T-helper 2 cell treated with Interferon-gamma antibody and Interleukin-4, amounts not matched to agents 100 ng/mL and 5 ng/mL, for 36 hours (primary cell): ENCODE results near the gene RHPN2. TPM values are rescaled to one million over a fixed set of nuclear protein-coding genes. Genes with fewer than 3 reads are reported as not detected.

Experiments used
- intact Hi-C: fragments of 100-400 bp; cut with micrococcal nuclease; formaldehyde crosslinking; loops from one replicate; pipeline ENCODE4 v1.15.1; 2023
- total RNA-seq: library from RNA; stranded (reverse); gene quantifications from 2 replicates; pipeline ENCODE4 v1.2.3, GENCODE V29; 2022

Gene RHPN2
- 0.48 and 0.66 TPM in 2 replicates for total RNA-seq

DNA sequence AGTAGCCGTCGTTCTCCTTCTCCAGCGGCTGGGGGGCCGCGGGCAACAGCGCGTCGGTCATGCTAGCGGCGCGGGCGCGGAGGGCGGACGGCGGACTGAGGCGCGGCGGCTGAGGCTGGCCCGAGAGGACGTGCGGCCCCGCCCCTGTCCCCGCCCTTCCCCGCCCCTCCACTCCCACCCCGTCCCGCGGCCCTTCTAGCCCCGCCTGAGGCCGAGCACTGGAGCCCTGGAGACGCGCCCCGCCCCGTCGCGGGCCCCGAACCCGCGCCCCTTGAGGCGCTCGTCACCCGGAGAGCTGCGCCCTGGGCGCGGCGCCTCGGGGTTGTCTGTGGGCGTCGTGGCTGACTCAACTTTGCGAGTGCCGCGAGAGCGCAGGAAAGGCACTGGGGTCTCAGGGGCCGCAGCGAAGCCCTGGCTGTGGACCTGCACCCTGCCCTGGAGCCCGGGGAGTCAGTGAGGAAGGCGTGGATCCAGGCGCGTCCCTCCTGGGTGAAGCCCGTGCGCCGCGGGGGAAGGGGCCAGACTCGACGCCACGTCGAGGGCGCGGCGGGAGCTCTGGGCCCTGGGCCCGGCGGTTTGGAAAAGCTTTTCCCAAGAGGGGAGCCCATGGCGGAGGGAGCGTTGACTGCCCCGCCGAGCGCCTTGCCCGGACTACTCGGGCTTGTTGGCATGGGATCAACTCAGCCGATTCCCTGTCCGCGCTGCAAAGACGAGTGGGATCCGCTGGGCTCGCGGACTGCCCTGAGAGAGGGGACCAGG is at the start of gene RHPN2:
Gene RHPN2 (minus strand): TSS at position 97 of the 759 bp plus-strand sequence. CDS start 36 bp downstream, at position 61.
- intact Hi-C loops = loop anchor here (2.0 to 5.0 kb wide), 2 partner anchors 16 to 273 kb away; partner anchors contain the start of gene GPATCH1

GRCh38 chr19:33114312-33114711 is 49.6 kb upstream of the RHPN2 start:
- intact Hi-C loops = no loop called here

- intact Hi-C loops = no loop called here
Observed at GRCh38 chr19:33111587-33111986, 46.9 kb upstream of the RHPN2 start.

DNA sequence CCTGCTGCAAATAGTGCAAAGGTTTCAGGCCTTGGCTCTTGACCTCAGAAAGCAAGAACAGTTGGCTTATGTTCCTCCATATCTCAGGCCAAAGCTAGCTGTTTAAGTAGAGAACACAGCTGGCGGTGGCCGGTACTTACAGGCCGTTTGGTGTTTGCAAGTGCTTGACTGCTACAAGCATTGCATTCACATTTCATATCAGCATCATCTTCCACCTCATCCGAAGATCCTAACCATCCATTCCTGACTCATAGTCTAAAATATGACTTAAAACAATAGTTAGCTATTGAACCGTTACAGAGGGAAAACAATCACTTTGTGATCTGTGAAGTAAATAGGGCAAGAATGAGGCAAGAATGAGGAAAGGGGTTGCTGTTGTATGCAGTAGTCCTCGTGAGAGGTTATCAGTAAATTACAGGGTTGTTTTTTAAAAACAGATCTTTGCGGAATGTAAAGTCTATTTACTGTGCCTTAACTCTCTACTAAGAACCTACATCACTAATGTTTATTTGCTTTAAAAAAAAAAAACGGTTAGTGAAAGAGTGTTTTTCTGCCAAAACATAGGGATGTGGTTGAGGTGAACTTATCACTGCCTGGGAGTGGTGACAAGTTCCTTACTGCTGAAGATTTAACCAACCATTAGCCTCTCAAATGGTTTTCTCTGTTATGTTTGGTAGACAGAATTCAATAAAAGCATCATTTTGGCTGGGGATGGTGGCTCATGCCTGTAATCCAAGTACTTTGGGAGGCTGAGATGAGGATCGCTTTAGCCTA is 45.6 kb upstream of the RHPN2 start:
- intact Hi-C loops = no loop called here

DNA sequence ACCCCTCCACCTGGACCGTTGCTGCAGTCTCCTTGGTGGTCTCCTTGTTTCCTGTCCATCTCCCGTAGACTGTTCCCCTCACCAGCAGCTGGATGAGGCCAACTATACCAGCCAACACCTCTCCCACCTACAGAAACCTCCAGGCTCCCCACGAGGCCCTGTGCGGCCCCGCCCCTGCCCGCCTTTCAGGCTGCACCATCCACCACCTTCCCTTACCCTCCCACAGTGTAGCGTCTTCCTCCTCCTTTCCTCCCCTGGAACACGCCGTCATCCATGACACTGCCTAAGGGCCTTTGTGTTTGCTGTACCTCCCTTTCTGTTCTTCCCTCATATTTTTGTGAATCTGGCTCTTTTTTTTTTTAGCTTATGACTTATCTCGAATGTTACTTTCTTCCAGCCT is 43.5 kb upstream of the RHPN2 start:
- intact Hi-C loops = no loop called here

DNA sequence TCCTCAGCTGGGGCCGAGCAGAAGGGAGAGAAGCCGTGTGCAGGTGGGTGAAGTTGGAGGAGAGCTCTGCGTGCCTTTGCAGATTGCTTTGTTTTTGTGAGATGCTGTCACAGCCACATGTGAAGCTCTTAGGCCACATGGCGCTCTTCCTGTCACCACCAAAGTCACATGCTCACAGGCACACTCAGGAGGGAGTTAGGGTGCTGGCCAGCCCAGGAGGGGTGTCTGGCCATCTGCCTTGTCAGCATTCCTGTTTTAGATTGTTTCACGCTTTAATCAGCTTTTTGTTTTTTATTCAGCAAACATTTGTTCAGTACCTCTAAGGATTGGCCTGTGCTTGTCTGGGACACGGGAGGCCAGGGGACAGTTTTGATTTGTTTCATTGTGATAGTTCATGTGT is 38.2 kb upstream of the RHPN2 start:
- intact Hi-C loops = no loop called here

DNA sequence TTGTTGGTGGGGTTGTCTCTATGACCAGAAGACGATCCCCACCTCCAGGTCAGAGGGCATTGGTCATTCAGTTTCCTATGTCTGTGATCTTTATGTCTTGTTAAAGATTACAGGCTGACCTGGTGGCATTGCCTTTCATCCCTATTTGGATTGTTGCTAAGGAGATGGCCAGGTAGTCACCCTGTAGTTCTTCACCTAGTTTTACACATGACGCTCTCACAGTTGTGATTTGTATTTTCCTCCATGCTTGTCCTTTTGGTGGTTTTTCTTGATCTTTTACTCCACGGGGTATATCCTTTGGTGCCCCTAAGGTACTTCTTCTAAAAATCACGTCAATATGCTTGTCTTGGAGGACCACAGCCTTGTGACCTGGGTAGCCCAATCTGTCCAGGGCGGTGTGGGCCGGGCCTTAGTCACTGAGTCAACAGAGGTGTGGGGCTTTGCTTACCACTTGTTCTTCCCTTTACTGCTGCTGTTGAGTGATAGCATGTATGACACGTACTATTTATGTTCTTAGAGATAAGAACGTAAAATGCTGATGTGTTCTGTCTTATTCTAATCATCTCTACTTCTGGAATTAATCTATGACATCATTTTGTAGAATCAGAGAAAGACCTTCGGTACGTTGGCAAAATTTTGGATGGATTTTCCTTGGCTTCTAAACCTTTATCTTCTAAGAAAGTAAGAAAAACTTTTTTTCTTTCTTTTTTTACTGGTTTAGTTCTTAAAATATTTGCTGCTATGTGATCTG is 36.4 kb upstream of the RHPN2 start:
- intact Hi-C loops = no loop called here

- intact Hi-C loops = no loop called here
Observed at GRCh38 chr19:33098055-33098534, 33.4 kb upstream of the RHPN2 start.

DNA sequence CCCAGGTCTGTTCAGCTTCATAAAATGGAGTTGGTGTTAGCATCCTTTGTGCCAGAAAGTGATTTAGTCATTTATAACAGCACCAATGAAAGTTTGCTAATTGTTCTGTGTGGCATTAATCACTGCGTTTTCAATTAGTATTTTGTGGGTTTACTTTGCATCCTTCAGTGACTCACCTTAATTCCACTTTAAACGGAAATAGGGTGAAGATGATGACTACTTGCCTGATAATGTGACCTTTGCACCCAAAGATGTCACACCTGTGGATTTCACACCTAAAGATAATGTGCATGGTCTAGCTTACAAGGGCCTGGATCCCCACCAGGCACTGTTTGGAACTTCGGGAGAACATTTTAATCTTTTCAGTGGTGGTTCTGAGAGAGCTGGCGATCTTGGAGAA is 31.3 kb upstream of the RHPN2 start:
- intact Hi-C loops = no loop called here

- intact Hi-C loops = no loop called here
Observed at GRCh38 chr19:33094436-33095067, 29.9 kb upstream of the RHPN2 start.

DNA sequence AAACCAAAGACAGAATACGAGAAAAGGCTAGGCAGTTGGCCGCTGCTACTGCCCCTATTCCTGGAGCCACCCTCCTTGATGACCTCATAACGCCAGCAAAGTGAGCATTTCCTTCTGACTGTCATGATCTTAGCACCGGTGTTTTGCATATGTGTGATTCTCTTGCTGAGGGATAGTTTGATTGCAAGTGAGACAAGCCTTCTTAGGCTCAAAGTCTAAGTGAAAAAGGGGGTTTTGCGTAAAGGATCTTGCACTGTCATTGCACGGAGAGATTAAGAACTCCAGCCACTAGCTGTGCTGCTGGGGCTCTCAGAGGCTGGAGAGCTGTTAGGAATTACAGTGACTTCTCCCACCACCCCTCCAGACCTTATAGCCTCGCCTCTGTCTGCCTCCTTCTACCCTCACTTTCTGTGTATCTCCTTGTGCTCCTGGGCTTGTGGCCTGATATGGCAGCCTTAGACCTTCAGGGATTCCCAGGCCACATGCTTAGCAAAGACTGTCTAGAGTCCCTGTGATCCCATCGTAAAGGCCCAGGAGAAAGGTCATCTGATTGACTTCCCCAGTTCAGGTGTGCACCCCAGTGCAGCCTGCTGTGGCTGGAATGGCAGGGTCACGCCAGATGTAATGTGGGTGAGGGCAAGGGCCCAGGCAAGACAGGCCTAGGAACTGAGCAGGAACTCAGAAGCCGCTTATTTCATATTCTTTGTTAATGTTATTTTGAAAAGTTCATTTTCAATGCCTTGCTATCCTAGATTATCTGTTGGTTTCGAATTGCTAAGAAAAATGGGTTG is 28.9 kb upstream of the RHPN2 start:
- intact Hi-C loops = no loop called here

DNA sequence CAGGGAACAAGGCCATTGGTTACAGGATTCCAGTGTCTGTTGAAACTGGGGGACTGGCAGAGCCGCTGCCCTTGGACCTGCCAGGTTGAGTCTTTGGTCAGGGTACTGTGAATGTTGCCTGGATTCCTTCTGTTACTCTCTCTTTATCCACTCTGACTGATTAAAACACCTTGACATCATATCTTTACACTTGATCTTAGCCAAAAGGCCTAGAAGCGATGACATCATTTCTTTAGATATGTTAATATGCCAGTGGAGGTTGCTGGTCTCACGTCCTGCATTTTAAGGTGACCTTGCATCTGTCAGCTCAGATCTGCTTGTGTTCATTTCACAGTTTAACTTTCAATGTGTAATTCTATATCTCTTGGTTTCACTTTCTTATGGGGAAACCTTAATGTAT is 25.5 kb upstream of the RHPN2 start:
- intact Hi-C loops = no loop called here

DNA sequence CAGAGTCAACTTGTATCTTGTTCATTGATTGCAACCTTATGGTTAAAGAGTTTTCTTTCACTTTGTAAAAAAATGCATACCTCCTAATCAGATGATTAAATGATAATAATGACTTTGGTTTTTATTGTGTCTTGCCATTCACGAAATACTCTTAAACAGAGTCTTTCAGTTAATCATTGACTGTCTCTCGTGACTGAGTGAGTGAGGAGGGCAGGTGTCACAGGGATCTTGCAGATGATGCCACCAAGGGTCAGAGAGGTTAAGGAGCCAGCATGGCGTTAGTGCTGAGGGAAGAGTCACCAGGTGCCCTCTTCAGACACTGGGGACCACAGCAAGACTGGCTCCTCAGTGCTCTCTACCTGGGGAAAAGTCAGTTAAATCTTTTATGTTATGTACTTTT is 24.3 kb upstream of the RHPN2 start:
- intact Hi-C loops = no loop called here

- intact Hi-C loops = no loop called here
Observed at GRCh38 chr19:33086955-33087354, 22.3 kb upstream of the RHPN2 start.

- intact Hi-C loops = no loop called here
Observed at GRCh38 chr19:33085570-33086128, 21.0 kb upstream of the RHPN2 start.

- intact Hi-C loops = loop anchor here (2.0 kb wide), 3 partner anchors 16 to 1092 kb away; partner anchors contain the start of genes FAAP24, LSM14A and RHPN2
Observed at GRCh38 chr19:33080761-33081681, 16.3 kb upstream of the RHPN2 start, which contains the start of gene GPATCH1. Gene GPATCH1, plus strand, starts transcription at chr19:33081181. Its CDS starts 13 bp downstream, at chr19:33081194.

- intact Hi-C loops = no loop called here
Observed at GRCh38 chr19:33075519-33075918, 10.8 kb upstream of the RHPN2 start.

DNA sequence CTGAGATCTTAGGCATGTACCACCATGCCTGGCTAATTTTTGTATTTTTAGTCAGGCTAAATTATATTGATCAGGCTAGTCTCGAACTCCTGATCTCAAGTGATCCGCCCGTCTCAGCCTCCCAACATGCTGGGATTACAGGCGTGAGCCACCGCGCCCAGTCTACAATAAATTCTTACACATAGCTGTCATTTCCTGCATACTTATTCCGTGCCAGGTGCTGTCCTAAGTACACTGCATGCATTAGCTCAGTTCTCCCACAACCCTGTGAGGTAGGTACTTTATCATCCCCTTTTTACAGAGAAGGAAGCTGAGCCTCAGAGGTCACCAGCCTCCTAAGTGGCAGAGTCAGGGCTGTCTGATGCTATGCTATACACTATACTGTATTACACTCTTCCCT is 7.2 kb upstream of the RHPN2 start:
- intact Hi-C loops = no loop called here

GRCh38 chr19:33067121-33067520 is 2.4 kb upstream of the RHPN2 start:
- intact Hi-C loops = no loop called here
